HAP-1 (cell line): ENCODE results near the gene SURF1.
A peak's percentile ranks its signal among the peaks of the same experiment; 100 is the strongest.
"Not testable (repeated sequence)": the region's sequence is repeated elsewhere in the genome, so short reads cannot be mapped to it uniquely, and the experiment has no call there.

Experiments used
- DNase-seq, 2 experiments: peaks; one replicate each; pipeline ENCODE4 v3.0.0-alpha.2; 2016 to 2020; ENCODE audit warnings: low spot score in 2 of 2
- H3K27me3 ChIP-seq: fragments of 250-450 bp; sonication (Bioruptor Pico); 2 replicates; pipeline ENCODE4 v1.5.1; 2020; ENCODE audit warnings: low read depth, mild to moderate bottlenecking, moderate library complexity
- H3K36me3 ChIP-seq: fragments of 250-450 bp; sonication (Bioruptor Pico); replicated peaks from 2 replicates; pipeline ENCODE4 v1.5.1; 2020; ENCODE audit warnings: mild to moderate bottlenecking
- H3K4me1 ChIP-seq: fragments of 250-450 bp; sonication (Bioruptor Pico); 2 replicates; pipeline ENCODE4 v1.5.1; 2020; ENCODE audit warnings: mild to moderate bottlenecking
- H3K4me3 ChIP-seq: fragments of 250-450 bp; sonication (Bioruptor Pico); 2 replicates; pipeline ENCODE4 v1.5.1; 2020; ENCODE audit warnings: mild to moderate bottlenecking, moderate library complexity
- H3K9me3 ChIP-seq: fragments of 250-450 bp; sonication (Bioruptor Pico); 2 replicates; pipeline ENCODE4 v1.5.1; 2020; ENCODE audit warnings: mild to moderate bottlenecking, moderate library complexity
- in situ Hi-C: fragments of 300-500 bp; cut with MboI; formaldehyde crosslinking; loops from 3 replicates; pipeline ENCODE4 v1.14.3; 2020; ENCODE audit warnings: low sequenced_read_pairs, inconsistent platforms, mixed read lengths

Gene SURF1

GRCh38 chr9:133356391-133357091, at the start of gene SURF1, which contains the start of gene SURF2:
TSS of gene SURF1 (minus strand) at chr9:133356487. CDS start at chr9:133356453, 34 bp downstream.
TSS of gene SURF2 (plus strand) at chr9:133356550. CDS start at chr9:133356593, 43 bp downstream.
- H3K36me3 ChIP-seq: peaks cover 62% of the 10 kb centered on the region
- in situ Hi-C loops: no loop called here
- H3K9me3 ChIP-seq: no peaks in the 10 kb centered on the region
- peak; percentile 76 to 94 for DNase-seq
- peaks cover 11% of the 10 kb centered on the region for H3K4me1 ChIP-seq
- no peaks in the 10 kb centered on the region for H3K27me3 ChIP-seq
- peak within 1 kb of the TSS; percentile 72 for H3K4me3 ChIP-seq

GRCh38 chr9:133405508-133406438, 49.5 kb upstream of the SURF1 start:
- H3K4me1 ChIP-seq: no peaks in the 10 kb centered on the region
- H3K36me3 ChIP-seq: peaks cover 69% of the 10 kb centered on the region
- no peak for DNase-seq
- H3K27me3 ChIP-seq: no peaks in the 10 kb centered on the region
- in situ Hi-C loops: no loop called here
- no peak overlapping the region for H3K4me3 ChIP-seq
- H3K9me3 ChIP-seq: no peaks in the 10 kb centered on the region

- Histone ChIP-seq H3K36me3 (peaks cover 57% of the 10 kb centered on the region), H3K27me3 (no peaks in the 10 kb centered on the region), H3K9me3 (no peaks in the 10 kb centered on the region), H3K4me1 (no peaks in the 10 kb centered on the region), H3K4me3 (no peak overlapping the region)
- in situ Hi-C loops: no loop called here
- DNase-seq: no peak
Measured at GRCh38 chr9:133404454-133405002, 48.2 kb upstream of the SURF1 start.

- peaks cover 50% of the 10 kb centered on the region for H3K36me3 ChIP-seq
- no peaks in the 10 kb centered on the region for H3K27me3 ChIP-seq
- peak in 1 of 2 experiments; percentile 45 for DNase-seq
- no peaks in the 10 kb centered on the region for H3K4me1 ChIP-seq
- no peak overlapping the region for H3K4me3 ChIP-seq
- no peaks in the 10 kb centered on the region for H3K9me3 ChIP-seq
- in situ Hi-C loops: no loop called here
Measured at GRCh38 chr9:133403766-133404453, 47.6 kb upstream of the SURF1 start.

GRCh38 chr9:133402689-133403088, 46.4 kb upstream of the SURF1 start:
- Histone ChIP-seq H3K27me3 (no peaks in the 10 kb centered on the region; the same call in 1 of the 2 replicates), H3K4me3 (no peak overlapping the region), H3K4me1 (no peaks in the 10 kb centered on the region), H3K36me3 (peaks cover 40% of the 10 kb centered on the region), H3K9me3 (no peaks in the 10 kb centered on the region)
- no peak for DNase-seq
- in situ Hi-C loops: no loop called here

GRCh38 chr9:133401588-133401987, 45.3 kb upstream of the SURF1 start:
- Histone ChIP-seq H3K9me3 (no peaks in the 10 kb centered on the region), H3K27me3 (peaks cover 7% of the 10 kb centered on the region; the same call in 1 of the 2 replicates), H3K4me1 (no peaks in the 10 kb centered on the region), H3K4me3 (no peak overlapping the region), H3K36me3 (peaks cover 31% of the 10 kb centered on the region)
- no peak for DNase-seq
- in situ Hi-C loops: no loop called here

GRCh38 chr9:133400292-133400691, 44.0 kb upstream of the SURF1 start:
- H3K27me3 ChIP-seq: peaks cover 7% of the 10 kb centered on the region; the same call in 1 of the 2 replicates

GRCh38 chr9:133397895-133398294, 41.6 kb upstream of the SURF1 start:
- in situ Hi-C loops: no loop called here
- DNase-seq: no peak
- Histone ChIP-seq H3K9me3 (no peaks in the 10 kb centered on the region), H3K4me3 (no peak overlapping the region), H3K27me3 (peaks cover 7% of the 10 kb centered on the region; the same call in 1 of the 2 replicates), H3K36me3 (no peaks in the 10 kb centered on the region), H3K4me1 (no peaks in the 10 kb centered on the region)

More at GRCh38 chr9:133400292-133400691, 44.0 kb upstream of the SURF1 start:
- Histone ChIP-seq H3K4me3 (no peak overlapping the region), H3K9me3 (no peaks in the 10 kb centered on the region), H3K4me1 (no peaks in the 10 kb centered on the region), H3K36me3 (peaks cover 18% of the 10 kb centered on the region)
- no peak for DNase-seq
- in situ Hi-C loops: no loop called here

- Histone ChIP-seq H3K9me3 (no peaks in the 10 kb centered on the region), H3K4me3 (no peak overlapping the region), H3K36me3 (no peaks in the 10 kb centered on the region), H3K27me3 (peaks cover 7% of the 10 kb centered on the region; the same call in 1 of the 2 replicates), H3K4me1 (no peaks in the 10 kb centered on the region)
- in situ Hi-C loops: no loop called here
- DNase-seq: no peak
Measured at GRCh38 chr9:133397370-133397769, 41.1 kb upstream of the SURF1 start.

GRCh38 chr9:133396952-133397351, 40.7 kb upstream of the SURF1 start:
- in situ Hi-C loops: no loop called here
- no peak overlapping the region for H3K4me3 ChIP-seq
- peak in 1 of 2 experiments; percentile 65 for DNase-seq

GRCh38 chr9:133394687-133395271, 38.5 kb upstream of the SURF1 start:
- DNase-seq: no peak
- in situ Hi-C loops: no loop called here
- no peak overlapping the region for H3K4me3 ChIP-seq
- H3K9me3 ChIP-seq: no peaks in the 10 kb centered on the region
- H3K27me3 ChIP-seq: peaks cover 7% of the 10 kb centered on the region; the same call in 1 of the 2 replicates
- H3K4me1 ChIP-seq: no peaks in the 10 kb centered on the region
- H3K36me3 ChIP-seq: no peaks in the 10 kb centered on the region

More at GRCh38 chr9:133396952-133397351, 40.7 kb upstream of the SURF1 start:
- Histone ChIP-seq H3K27me3 (peaks cover 7% of the 10 kb centered on the region; the same call in 1 of the 2 replicates), H3K9me3 (no peaks in the 10 kb centered on the region), H3K36me3 (no peaks in the 10 kb centered on the region), H3K4me1 (no peaks in the 10 kb centered on the region)

- DNase-seq: no peak
- H3K9me3 ChIP-seq: no peaks in the 10 kb centered on the region
- peaks cover 7% of the 10 kb centered on the region; the same call in 1 of the 2 replicates for H3K27me3 ChIP-seq
- no peak overlapping the region for H3K4me3 ChIP-seq
- H3K4me1 ChIP-seq: no peaks in the 10 kb centered on the region
- in situ Hi-C loops: no loop called here
- H3K36me3 ChIP-seq: no peaks in the 10 kb centered on the region
Measured at GRCh38 chr9:133393399-133393798, 37.1 kb upstream of the SURF1 start.

GRCh38 chr9:133392308-133392707, 36.0 kb upstream of the SURF1 start:
- H3K27me3 ChIP-seq, in situ Hi-C loops, H3K4me3 ChIP-seq, H3K9me3 ChIP-seq, DNase-seq, H3K36me3 ChIP-seq, H3K4me1 ChIP-seq: not testable (repeated sequence)
